ENCODE results near the gene HMGCS2.

The HMGCS2 gene

DNA sequence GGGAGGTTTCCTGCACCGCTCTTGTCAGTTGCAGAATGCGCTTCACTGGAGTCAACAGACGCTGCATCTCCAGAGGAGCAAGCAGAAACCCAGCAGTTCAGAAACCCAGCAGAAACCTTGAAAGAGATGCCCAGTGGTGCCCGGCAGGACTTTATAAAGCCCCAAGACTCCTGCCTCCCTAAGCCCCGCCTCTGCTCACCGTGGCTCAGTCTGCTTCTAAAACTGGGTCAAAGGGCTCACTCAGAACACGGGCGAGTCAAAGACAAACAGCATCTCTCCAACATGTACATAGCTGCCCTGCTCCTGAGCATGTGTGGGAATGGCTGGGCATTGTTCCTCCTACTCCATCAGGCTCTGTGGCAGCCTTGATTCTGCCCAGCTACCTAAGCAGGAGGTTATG lies at the start of gene HMGCS2:
Gene HMGCS2 (minus strand): TSS at position 128 of the 400 bp plus-strand sequence. CDS start 61 bp downstream, at position 67.
- DNase-seq (ENCODE audit: low read depth, low spot score): no peak

- DNase-seq (ENCODE audit: low read depth, low spot score): no peak
Measured at GRCh38 chr1:119818181-119818580, 49.5 kb upstream of the HMGCS2 start.

DNA sequence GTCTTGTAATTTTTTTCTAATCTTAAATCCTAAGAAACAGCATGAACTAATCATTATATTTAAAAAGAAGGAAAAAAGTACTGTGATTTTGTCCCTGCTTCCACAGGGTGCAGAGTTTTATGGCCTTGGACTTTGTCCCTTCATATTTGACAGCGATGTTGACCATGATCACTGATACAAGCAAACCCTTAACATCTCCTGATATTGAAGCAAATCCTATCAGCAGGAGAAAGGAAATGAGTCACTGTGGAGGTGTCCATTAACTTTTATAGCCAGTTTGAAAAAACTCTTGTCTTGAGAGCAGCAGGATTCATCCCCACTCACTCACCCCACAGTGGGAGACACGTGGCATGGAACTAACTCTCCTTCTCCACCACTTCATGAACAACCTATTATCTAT lies 47.7 kb upstream of the HMGCS2 start:
- no peak for DNase-seq (ENCODE audit: low read depth, low spot score)

- DNase-seq (ENCODE audit: low read depth, low spot score): no peak
Measured at GRCh38 chr1:119815928-119816327, 47.2 kb upstream of the HMGCS2 start.

DNA sequence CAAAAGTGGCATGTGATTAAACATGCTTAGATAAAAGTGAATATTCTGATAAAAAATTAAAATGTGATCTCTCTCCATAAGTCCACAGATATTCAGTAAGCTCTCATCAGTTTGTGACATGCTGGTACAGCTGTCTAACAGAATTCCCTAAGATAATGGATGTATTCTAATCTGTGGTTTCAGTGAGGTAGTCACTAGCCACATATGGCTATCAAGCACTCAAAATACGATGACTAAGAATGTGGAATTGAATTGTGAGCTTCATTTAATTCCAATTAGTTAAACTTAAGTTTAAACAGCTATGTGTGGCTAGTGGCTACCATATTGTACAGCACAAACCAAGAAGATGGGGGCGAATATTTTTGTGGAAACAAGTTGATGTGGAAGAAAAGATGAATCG lies 46.7 kb upstream of the HMGCS2 start:
- DNase-seq (ENCODE audit: low read depth, low spot score): no peak

DNA sequence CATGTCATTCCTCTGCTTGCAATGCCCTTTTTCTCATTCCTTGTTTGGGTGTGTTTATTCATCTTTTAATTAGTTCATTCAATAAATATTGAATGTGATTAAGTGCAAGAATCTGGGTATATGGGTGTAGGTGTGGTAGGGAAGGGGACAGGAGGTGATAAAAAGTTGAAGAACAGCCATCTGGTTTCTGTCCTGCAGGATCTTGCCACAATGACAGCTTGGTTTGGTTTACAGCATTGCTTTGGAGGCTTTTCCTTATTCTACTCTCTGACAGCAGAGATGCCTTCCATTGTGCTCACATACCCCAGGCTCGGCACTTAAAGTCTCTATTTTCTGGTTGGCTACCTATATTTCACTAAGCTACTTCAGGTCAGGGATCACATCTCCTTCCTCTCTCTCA lies 45.6 kb upstream of the HMGCS2 start:
- DNase-seq (ENCODE audit: low read depth, low spot score): no peak

DNA sequence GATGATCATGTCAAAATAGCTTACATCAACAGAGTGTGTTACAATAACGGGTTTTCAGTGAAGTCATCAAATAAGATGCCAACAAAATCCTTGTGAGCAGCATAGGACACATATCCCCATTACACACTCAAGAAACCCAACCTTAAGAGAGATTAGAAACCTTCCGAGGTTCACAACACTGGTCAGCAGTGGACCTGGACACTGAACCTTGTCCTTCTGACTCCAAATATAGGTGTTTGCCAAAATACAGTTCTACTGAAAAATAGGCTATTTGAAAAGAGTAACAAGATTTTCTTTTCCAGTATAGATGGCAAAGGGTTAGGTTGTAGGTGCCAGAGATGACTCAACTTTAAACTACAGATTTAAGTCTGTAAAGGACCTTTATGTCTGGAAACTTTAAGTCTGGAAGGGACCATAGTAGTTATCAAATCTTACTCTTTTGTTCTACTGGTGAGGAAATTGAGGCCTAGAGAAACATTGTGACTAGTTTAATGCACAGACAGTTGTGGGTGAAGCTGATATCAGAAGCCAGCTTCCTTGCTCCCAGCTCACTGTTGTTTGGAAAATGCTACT lies 43.4 kb upstream of the HMGCS2 start:
- no peak for DNase-seq (ENCODE audit: low read depth, low spot score)

GRCh38 chr1:119811387-119811786 lies 42.7 kb upstream of the HMGCS2 start, which contains the start of gene REG4:
TSS of gene REG4 (minus strand) at chr1:119811460. CDS start at chr1:119808769, 2,691 bp downstream.
- no peak for DNase-seq (ENCODE audit: low read depth, low spot score)

DNA sequence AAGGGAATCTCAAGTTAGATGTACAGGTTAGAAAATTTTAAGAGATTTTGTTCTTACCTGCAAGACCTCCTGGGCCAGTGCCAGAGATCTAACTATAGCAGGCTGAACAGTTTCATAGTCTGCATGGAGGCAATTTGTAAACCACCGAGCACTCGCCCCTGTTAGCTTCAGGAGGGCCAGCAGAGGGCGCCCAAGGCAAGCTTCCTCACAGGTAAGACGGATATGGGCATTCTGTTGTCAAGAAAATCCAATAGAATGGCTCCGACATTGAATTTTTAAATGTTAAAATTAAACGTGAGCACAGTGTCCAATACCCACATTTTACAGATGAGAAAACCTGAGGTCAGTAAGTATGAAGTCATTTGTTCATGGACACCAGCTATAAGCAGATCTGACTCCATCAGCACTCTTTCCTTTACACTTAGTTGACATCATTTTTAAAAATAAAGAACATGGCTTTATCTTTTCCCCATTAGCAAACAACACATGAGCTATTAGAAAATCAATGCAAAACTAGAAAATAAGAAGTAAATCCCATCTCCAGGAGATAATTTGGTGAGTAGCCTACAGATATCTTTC lies 40.4 kb upstream of the HMGCS2 start:
- peak; percentile 35 for DNase-seq (ENCODE audit: low read depth, low spot score)

DNA sequence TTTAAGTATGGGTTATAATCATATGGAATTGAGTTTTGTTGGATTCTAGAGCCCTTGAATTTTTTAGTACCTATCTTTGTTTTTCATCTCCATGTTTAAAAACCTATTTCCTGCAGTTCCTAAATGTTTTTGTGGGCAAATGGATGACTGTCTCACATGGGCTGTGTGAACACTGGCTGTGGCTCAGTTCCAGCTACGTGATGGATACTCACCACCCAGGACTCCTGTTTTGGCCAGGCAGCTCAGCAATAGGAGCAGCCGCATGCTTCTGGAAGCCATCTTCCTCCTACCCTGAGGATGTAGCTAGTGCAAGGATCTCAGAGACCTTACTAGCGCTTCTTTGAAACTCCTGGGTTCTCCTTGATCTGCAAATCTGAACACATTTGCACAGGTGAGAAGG lies 39.8 kb upstream of the HMGCS2 start:
- no peak for DNase-seq (ENCODE audit: low read depth, low spot score)

DNA sequence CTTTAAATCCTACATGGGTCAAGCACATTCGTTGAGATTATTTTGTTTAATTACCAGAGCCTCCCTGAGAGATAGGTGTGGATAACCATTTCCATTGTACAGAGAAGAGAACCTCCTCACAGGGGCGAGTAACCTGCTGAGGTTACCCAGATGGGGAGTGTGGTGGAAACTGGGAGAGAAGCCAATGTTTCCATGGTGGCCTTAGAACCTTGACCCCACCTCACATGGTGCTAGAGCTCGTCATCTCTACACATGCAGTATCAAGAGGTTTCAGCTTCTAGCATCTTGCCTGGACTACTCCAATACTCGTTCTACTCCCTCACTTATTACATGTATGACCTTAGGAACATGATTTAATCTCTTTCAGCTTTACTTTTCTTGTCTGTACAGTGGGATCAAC lies 37.8 kb upstream of the HMGCS2 start:
- no peak for DNase-seq (ENCODE audit: low read depth, low spot score)

DNA sequence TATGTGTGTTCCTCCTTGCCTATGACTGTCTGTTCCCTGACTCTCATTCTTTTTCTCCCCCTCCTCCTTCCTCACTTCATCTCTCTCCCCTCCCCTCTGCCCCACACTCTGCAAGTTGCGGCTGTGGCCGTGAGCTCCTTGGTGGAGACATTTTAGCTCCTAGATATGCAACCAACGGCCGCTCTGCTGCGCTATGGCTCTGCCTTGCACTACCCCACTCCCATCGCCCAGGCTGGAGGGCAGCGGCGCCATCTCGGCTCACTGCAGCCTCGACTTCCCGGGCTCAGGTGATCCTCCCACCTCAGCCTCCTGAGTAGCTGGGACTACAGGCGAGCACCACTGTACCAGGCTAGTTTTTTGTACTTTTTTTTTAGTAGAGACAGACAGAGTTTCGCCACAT lies 37.0 kb upstream of the HMGCS2 start:
- no peak for DNase-seq (ENCODE audit: low read depth, low spot score)

DNA sequence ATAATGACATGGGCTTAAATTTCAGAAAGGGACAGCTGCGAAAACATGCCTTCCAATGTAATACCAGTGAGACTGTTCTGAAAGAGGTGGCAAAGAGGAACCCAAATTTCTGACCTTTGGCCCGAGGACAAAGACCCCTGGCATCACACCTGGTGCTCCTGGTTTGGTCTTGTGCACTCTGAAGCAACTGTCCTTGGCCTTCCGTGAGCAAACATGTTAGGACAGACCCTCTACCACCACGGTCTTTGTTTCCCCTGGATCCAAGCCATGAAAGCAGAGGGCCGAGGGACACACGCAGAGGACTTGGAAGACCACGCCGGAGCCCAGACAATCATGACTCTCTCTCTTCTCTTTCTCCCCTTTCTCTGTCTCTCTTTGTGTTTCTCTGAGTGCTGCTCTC lies 36.5 kb upstream of the HMGCS2 start:
- DNase-seq (ENCODE audit: low read depth, low spot score): no peak

DNA sequence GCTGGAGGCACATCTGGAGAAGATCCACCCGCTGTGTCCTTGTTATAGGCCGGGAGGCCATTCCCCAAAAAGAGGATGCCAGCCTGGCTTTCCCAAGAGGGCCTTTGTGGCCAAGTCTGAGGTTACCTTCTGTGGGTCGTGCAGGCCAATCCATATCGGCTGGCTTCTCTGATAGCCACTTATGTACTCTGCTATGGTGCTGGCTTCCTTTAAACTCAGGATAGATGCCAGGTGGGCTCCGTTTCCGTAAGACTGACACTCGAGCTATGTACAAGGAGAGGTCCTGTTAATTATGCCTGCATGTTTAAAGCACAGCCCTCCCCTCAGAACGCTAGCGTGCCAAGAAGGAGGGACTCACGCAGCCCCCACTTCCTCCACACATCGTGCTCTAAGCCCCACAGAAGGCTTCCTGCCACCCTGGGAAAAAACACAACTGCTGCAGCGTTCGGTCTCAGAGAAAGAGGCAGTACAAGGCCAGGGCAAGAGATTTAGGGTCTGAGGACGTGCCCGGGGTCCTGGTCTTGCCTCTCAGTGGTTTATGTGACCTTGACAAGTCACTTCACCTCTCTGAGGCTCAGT lies 31.0 kb upstream of the HMGCS2 start:
- peak; percentile 34 for DNase-seq (ENCODE audit: low read depth, low spot score)

GRCh38 chr1:119799003-119799402 lies 30.3 kb upstream of the HMGCS2 start:
- DNase-seq (ENCODE audit: low read depth, low spot score): no peak

DNA sequence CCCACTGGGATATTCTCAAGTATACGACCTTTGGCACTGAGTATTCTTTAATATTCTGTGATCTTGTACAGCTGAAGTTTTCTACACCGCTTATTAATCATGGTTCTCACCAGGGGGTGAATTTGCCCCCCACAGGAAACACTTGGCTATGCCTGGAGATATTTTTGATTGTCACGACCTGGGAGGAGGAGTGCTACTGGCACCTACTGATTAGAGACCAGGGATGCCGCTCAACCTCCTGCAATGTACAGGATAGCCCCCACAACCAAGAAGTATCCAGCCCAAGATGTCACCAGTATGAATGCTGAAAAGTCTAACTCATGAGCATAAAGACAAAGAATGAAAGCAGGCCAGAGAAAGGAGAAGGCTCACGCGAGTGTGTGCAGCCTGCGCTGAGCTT lies 28.9 kb upstream of the HMGCS2 start:
- DNase-seq (ENCODE audit: low read depth, low spot score): no peak

- no peak for DNase-seq (ENCODE audit: low read depth, low spot score)
Measured at GRCh38 chr1:119797162-119797561, 28.5 kb upstream of the HMGCS2 start.

DNA sequence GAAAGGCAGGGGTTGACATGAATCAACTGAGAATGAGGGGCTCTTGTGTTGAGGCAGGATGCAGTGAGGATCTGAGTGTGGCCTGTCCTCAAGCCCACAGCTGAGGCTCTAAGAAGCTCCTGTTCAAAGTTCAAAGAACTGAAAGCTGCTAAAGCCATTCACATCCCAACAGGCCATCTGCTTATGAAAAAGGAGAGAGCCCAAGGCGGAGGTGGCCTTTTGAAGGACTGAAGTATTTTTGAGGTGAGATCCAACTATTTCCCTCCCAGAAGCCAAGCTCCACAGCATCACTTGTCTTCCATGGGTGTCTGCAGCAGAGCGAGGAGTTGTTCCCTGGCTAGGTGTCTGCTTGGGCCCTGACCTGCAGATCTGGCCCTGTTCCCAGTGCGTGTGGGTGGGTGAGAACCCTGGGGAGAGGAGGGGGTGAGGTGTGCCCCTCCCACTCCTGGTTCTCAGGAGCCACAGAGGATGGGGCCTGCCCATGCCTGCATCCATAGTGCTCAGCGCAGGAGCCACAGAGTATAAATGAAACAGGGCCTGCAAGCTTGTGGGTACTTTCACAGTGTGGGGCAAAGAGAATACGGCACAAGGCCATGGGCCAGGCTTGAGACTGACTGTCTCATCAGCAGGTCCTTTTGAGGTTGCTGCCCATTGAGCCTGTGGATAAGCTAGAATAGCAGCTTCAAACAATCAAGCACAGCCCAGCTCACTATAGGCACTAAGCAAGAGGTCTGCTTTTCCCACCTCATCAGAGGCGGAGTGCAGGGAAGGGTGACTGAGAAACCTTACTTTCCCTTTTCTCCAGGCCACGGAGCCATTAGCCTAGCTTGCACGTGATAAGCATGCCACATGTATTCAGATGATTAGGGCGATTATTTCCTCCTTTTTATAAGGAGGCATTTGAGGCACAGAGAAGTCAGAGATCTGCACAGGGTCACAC lies 26.8 kb upstream of the HMGCS2 start:
- DNase-seq (ENCODE audit: low read depth, low spot score): no peak

- no peak for DNase-seq (ENCODE audit: low read depth, low spot score)
Measured at GRCh38 chr1:119794876-119795240, 26.2 kb upstream of the HMGCS2 start.

GRCh38 chr1:119794230-119794875 lies 25.6 kb upstream of the HMGCS2 start:
- DNase-seq (ENCODE audit: low read depth, low spot score): no peak

DNA sequence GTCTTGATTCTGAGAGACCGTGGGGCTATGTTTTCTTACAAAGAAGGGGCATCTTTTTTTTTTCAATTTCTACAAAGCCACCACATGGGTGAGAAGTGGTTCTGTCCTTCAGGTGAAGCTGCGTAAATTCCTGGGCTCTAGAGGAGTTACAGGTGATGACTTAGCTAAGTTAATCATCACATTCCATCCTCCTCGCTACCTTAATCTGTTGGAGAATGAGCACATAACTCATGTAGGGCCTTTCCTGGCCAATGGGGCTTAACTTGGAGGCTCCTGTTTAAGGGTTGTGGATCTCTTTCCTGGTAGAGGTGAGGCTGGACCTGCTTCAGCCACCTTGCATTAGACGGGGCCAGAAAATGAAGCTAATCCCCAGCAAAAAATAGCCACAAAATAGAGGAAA lies 22.7 kb upstream of the HMGCS2 start:
- DNase-seq (ENCODE audit: low read depth, low spot score): no peak

Measured in activated naive CD8-positive, alpha-beta T cell treated with anti-CD3 and anti-CD28 coated beads, Interleukin-2, amount 50 U/mL, for 16 hours (primary cell).